HEK293 (cell line): ENCODE data around the gene DGKZ.
A peak's percentile ranks its signal among the peaks of the same experiment; 100 is the strongest.

Source experiments
- CTCF ChIA-PET: fragments of 350-600 bp; formaldehyde crosslinking; extraction: SDS; loops from one replicate; lab custom pipeline; 2021; ENCODE audit warnings: antibody characterized with exemption; lab: Yijun Ruan, JAX
- POLR2A ChIA-PET: fragments of 300-600 bp; formaldehyde crosslinking; extraction: SDS; loops from one replicate; lab custom pipeline; 2020; ENCODE audit warnings: antibody characterized with exemption, inconsistent platforms; lab: Yijun Ruan, JAX
- H3K27ac ChIP-seq: fragments of 200-500 bp; sonication (Bioruptor generic); 2 replicates; pipeline ENCODE4 v1.5.1; 2014; ENCODE audit warnings: low read depth, low read length, control low read depth, inconsistent platforms; ENCODE audit errors: extremely low read depth
- H3K36me3 ChIP-seq, 2 experiments: fragments of 200-500 bp in 1 of 2; sonication (Bioruptor generic) in 1 of 2; 1 replicate in 1 of 2; 2 replicates in 1 of 2; pipeline ENCODE4 v1.5.1; 2014 to 2017; ENCODE audit warnings: inconsistent platforms in 2 of 2, low read length in 2 of 2; ENCODE audit not compliant: control insufficient read depth in 2 of 2, insufficient read depth in 1 of 2
- H3K4me1 ChIP-seq: fragments of 200-500 bp; sonication (Bioruptor generic); 2 replicates; pipeline ENCODE4 v1.5.1; 2014; ENCODE audit warnings: mild to moderate bottlenecking, low read length, inconsistent platforms; ENCODE audit not compliant: control insufficient read depth, insufficient read depth
- H3K4me3 ChIP-seq: 2 replicates; pipeline ENCODE4 v1.5.1; 2011; ENCODE audit warnings: low read depth, mild to moderate bottlenecking, control low read depth, low read length, moderate library complexity
- H3K9me3 ChIP-seq: fragments of 200-500 bp; sonication (Bioruptor generic); 2 replicates; pipeline ENCODE4 v1.5.1; 2014; ENCODE audit warnings: low read depth, low read length, inconsistent platforms; ENCODE audit not compliant: control insufficient read depth, insufficient read depth
- ATF2 ChIP-seq: fragments of 450-650 bp; formaldehyde crosslinking; IDR thresholded peaks from 2 replicates; pipeline ENCODE4 v1.5.1; 2016; ENCODE audit warnings: missing biosample characterization, missing genetic modification characterization, low read depth
- PRDM2 ChIP-seq: fragments of 450-650 bp; formaldehyde crosslinking; IDR thresholded peaks from 2 replicates; pipeline ENCODE4 v1.5.1; 2016; ENCODE audit warnings: missing biosample characterization, missing genetic modification characterization, borderline replicate concordance
- SALL2 ChIP-seq: fragments of 450-650 bp; formaldehyde crosslinking; IDR thresholded peaks from 2 replicates; pipeline ENCODE4 v1.5.0; 2017; ENCODE audit warnings: missing biosample characterization, mild to moderate bottlenecking, missing genetic modification characterization, borderline replicate concordance
- ZBTB17 ChIP-seq: fragments of 450-650 bp; formaldehyde crosslinking; IDR thresholded peaks from 2 replicates; pipeline ENCODE4 v1.5.1; 2016; ENCODE audit warnings: missing biosample characterization, missing genetic modification characterization
- ZBTB7A ChIP-seq: fragments of 450-650 bp; formaldehyde crosslinking; IDR thresholded peaks from 2 replicates; pipeline ENCODE4 v1.5.1; 2016; ENCODE audit warnings: low read depth, missing biosample characterization, missing genetic modification characterization
- ZFHX2 ChIP-seq: fragments of 450-650 bp; formaldehyde crosslinking; conservative IDR thresholded peaks from 2 replicates; pipeline ENCODE4 v1.5.1; 2016; ENCODE audit warnings: missing biosample characterization, missing genetic modification characterization
- ZFP37 ChIP-seq: fragments of 450-650 bp; formaldehyde crosslinking; IDR thresholded peaks from 2 replicates; pipeline ENCODE4 v1.5.1; 2016; ENCODE audit warnings: missing biosample characterization, missing genetic modification characterization
- ZFP41 ChIP-seq: fragments of 450-650 bp; formaldehyde crosslinking; IDR thresholded peaks from 2 replicates; pipeline ENCODE4 v1.5.1; 2016; ENCODE audit warnings: missing biosample characterization, missing genetic modification characterization, borderline replicate concordance
- ZIC2 ChIP-seq: fragments of 450-650 bp; formaldehyde crosslinking; IDR thresholded peaks from 2 replicates; pipeline ENCODE4 v1.5.1; 2016; ENCODE audit warnings: missing biosample characterization, missing genetic modification characterization
- ZNF16 ChIP-seq: fragments of 450-650 bp; formaldehyde crosslinking; IDR thresholded peaks from 2 replicates; pipeline ENCODE4 v1.5.1; 2016; ENCODE audit warnings: low read depth, missing biosample characterization, missing genetic modification characterization
- ZNF174 ChIP-seq: fragments of 450-650 bp; formaldehyde crosslinking; IDR thresholded peaks from 2 replicates; pipeline ENCODE4 v1.5.0; 2017; ENCODE audit warnings: missing biosample characterization, mild to moderate bottlenecking, missing genetic modification characterization
- ZNF18 ChIP-seq: fragments of 450-650 bp; formaldehyde crosslinking; IDR thresholded peaks from 2 replicates; pipeline ENCODE4 v1.5.1; 2016; ENCODE audit warnings: missing biosample characterization, missing genetic modification characterization
- ZNF19 ChIP-seq: fragments of 450-650 bp; formaldehyde crosslinking; IDR thresholded peaks from 2 replicates; pipeline ENCODE4; 2016; ENCODE audit warnings: missing biosample characterization, missing genetic modification characterization, low read depth
- ZNF239 ChIP-seq: fragments of 450-650 bp; formaldehyde crosslinking; IDR thresholded peaks from 2 replicates; pipeline ENCODE4 v1.5.1; 2016; ENCODE audit warnings: missing biosample characterization, missing genetic modification characterization
- ZNF280D ChIP-seq: fragments of 450-650 bp; formaldehyde crosslinking; IDR thresholded peaks from 2 replicates; pipeline ENCODE4 v1.5.1; 2016; ENCODE audit warnings: missing biosample characterization, missing genetic modification characterization
- ZNF341 ChIP-seq: fragments of 450-650 bp; formaldehyde crosslinking; IDR thresholded peaks from 2 replicates; pipeline ENCODE4; 2016; ENCODE audit warnings: low read depth, missing biosample characterization, missing genetic modification characterization
- ZNF404 ChIP-seq: fragments of 450-650 bp; formaldehyde crosslinking; IDR thresholded peaks from 2 replicates; pipeline ENCODE4 v1.5.1; 2017; ENCODE audit warnings: missing biosample characterization, missing genetic modification characterization
- ZNF416 ChIP-seq: fragments of 450-650 bp; formaldehyde crosslinking; IDR thresholded peaks from 2 replicates; pipeline ENCODE4 v1.5.1; 2016; ENCODE audit warnings: missing biosample characterization, missing genetic modification characterization
- ZNF501 ChIP-seq: fragments of 450-650 bp; formaldehyde crosslinking; IDR thresholded peaks from 2 replicates; pipeline ENCODE4 v1.5.1; 2016; ENCODE audit warnings: missing biosample characterization, missing genetic modification characterization
- ZNF571 ChIP-seq: fragments of 450-650 bp; formaldehyde crosslinking; IDR thresholded peaks from 2 replicates; pipeline ENCODE4 v1.5.0; 2017; ENCODE audit warnings: missing biosample characterization, missing genetic modification characterization
- ZNF658 ChIP-seq: fragments of 450-650 bp; formaldehyde crosslinking; IDR thresholded peaks from 2 replicates; pipeline ENCODE4; 2016; ENCODE audit warnings: missing biosample characterization, missing genetic modification characterization
- ZNF785 ChIP-seq: fragments of 450-650 bp; formaldehyde crosslinking; IDR thresholded peaks from 2 replicates; pipeline ENCODE4 v1.5.1; 2016; ENCODE audit warnings: missing biosample characterization, missing genetic modification characterization
- ZNF843 ChIP-seq: fragments of 450-650 bp; formaldehyde crosslinking; IDR thresholded peaks from 2 replicates; pipeline ENCODE4 v1.5.1; 2016; ENCODE audit warnings: missing biosample characterization, missing genetic modification characterization

Gene DGKZ

GRCh38 chr11:46357483-46357936 is 10.2 kb downstream of the DGKZ start (continued):
- TF ChIP-seq ATF2 (no peak), ZFP41 (no peak), ZBTB7A (no peak), ZNF843 (no peak), PRDM2 (tag by site-specific recombination) (no peak), ZNF404 (tag by site-specific recombination) (no peak), ZIC2 (peak; percentile 86), SALL2 (tag by site-specific recombination) (no peak), ZNF16 (tag by site-specific recombination) (no peak), ZFHX2 (tag by site-specific recombination) (peak; percentile 45)

GRCh38 chr11:46359953-46360352 is 12.7 kb downstream of the DGKZ start:
- TF ChIP-seq ZNF174 (tag by site-specific recombination) (no peak), ZNF18 (tag by site-specific recombination) (no peak), ZNF341 (no peak), ZNF19 (tag by site-specific recombination) (no peak), ZNF280D (no peak), ZNF239 (tag by site-specific recombination) (no peak), ZBTB17 (tag by site-specific recombination) (no peak), ZNF785 (tag by site-specific recombination) (no peak), ZNF501 (no peak), ATF2 (no peak), ZNF416 (tag by site-specific recombination) (no peak), ZNF571 (tag by site-specific recombination) (no peak), ZFP37 (tag by site-specific recombination) (no peak), ZNF658 (tag by site-specific recombination) (no peak)
- POLR2A ChIA-PET: interaction anchor here (0.6 to 1.3 kb wide), 3 partner anchors 9 to 505 kb away, joined by 3 to 4 read pairs (median 4); no protein-coding TSS in a partner anchor
- Histone ChIP-seq H3K9me3 (no peaks in the 10 kb centered on the region), H3K27ac (no peak overlapping the region), H3K4me1 (peaks cover 9% of the 10 kb centered on the region), H3K36me3 (peaks cover 0 to 10% of the 10 kb centered on the region in 2 experiments; a peak in 1 of 3 replicates), H3K4me3 (no peak overlapping the region)
- CTCF ChIA-PET: interaction anchor here (0.6 to 3.3 kb wide), 6 partner anchors 8 to 1029 kb away, joined by 3 to 26 read pairs (median 13); no protein-coding TSS in a partner anchor
